Measurements from ENCODE around the gene HDAC6.

DNA sequence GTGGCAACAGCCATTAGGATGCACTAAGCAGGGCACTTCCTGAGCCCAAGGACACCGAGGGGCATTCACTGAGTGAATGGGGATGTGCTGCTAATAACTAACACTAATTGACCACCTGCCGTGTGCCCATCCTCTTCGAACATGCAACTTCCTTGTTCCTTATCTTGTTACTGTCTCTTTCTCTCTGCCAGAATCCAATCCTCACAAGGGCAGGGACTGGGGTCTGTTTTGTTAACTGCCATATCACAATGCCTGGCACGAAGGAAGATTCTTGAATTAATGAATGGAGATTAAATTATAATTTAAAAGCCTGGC is 25.7 kb downstream of the HDAC6 start:
- TF ChIP-seq, protein P1, sequence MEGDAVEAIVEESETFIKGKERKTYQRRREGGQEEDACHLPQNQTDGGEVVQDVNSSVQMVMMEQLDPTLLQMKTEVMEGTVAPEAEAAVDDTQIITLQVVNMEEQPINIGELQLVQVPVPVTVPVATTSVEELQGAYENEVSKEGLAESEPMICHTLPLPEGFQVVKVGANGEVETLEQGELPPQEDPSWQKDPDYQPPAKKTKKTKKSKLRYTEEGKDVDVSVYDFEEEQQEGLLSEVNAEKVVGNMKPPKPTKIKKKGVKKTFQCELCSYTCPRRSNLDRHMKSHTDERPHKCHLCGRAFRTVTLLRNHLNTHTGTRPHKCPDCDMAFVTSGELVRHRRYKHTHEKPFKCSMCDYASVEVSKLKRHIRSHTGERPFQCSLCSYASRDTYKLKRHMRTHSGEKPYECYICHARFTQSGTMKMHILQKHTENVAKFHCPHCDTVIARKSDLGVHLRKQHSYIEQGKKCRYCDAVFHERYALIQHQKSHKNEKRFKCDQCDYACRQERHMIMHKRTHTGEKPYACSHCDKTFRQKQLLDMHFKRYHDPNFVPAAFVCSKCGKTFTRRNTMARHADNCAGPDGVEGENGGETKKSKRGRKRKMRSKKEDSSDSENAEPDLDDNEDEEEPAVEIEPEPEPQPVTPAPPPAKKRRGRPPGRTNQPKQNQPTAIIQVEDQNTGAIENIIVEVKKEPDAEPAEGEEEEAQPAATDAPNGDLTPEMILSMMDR (IDR thresholded peaks at IDR 0.05), result no peak
- TF ChIP-seq POLR2A (IDR thresholded peaks at IDR 0.05) (no peak), EP300 (IDR thresholded peaks at IDR 0.05; ENCODE audit: low read depth) (no peak), POLR2AphosphoS5 (IDR thresholded peaks at IDR 0.05) (no peak)

Measured in transverse colon (tissue), 4 donors.